ENCODE results near the gene MMP19. TPM values are rescaled to one million over a fixed set of nuclear protein-coding genes. Genes with fewer than 3 reads are reported as not detected.
"Not testable (repeated sequence)": the region's sequence is repeated elsewhere in the genome, so short reads cannot be mapped to it uniquely, and the experiment has no call there.

The MMP19 gene
- polyA plus RNA-seq (ENCODE audit: insufficient read length): 2.7 TPM

- no peak for DNase-seq (ENCODE audit: low read depth)
Observed at GRCh38 chr12:55842681-55843429, at the start of gene MMP19. Gene MMP19, minus strand, starts transcription at chr12:55842936. Its CDS starts 106 bp downstream, at chr12:55842830.

- DNase-seq (ENCODE audit: low read depth): no peak
Observed at GRCh38 chr12:55891310-55891709, 48.6 kb upstream of the MMP19 start.

- DNase-seq (ENCODE audit: low read depth): no peak
Observed at GRCh38 chr12:55885113-55885512, 42.4 kb upstream of the MMP19 start.

GRCh38 chr12:55877824-55878223 lies 35.1 kb upstream of the MMP19 start:
- DNase-seq (ENCODE audit: low read depth): no peak

- no peak for DNase-seq (ENCODE audit: low read depth)
Observed at GRCh38 chr12:55875704-55876467, 33.1 kb upstream of the MMP19 start.

GRCh38 chr12:55874443-55874842 lies 31.7 kb upstream of the MMP19 start:
- no peak for DNase-seq (ENCODE audit: low read depth)

GRCh38 chr12:55866454-55867004 lies 23.8 kb upstream of the MMP19 start:
- DNase-seq (ENCODE audit: low read depth): not testable (repeated sequence)

GRCh38 chr12:55865327-55865726 lies 22.6 kb upstream of the MMP19 start:
- DNase-seq (ENCODE audit: low read depth): no peak

GRCh38 chr12:55862931-55863330 lies 20.2 kb upstream of the MMP19 start:
- not testable (repeated sequence) for DNase-seq (ENCODE audit: low read depth)

GRCh38 chr12:55862286-55862685 lies 19.6 kb upstream of the MMP19 start:
- DNase-seq (ENCODE audit: low read depth): no peak

- no peak for DNase-seq (ENCODE audit: low read depth)
Observed at GRCh38 chr12:55861871-55862270, 19.1 kb upstream of the MMP19 start.

GRCh38 chr12:55861396-55861795 lies 18.7 kb upstream of the MMP19 start:
- DNase-seq (ENCODE audit: low read depth): no peak

- DNase-seq (ENCODE audit: low read depth): no peak
Observed at GRCh38 chr12:55852740-55853139, 10.0 kb upstream of the MMP19 start.

GRCh38 chr12:55850893-55851292 lies 8.2 kb upstream of the MMP19 start:
- no peak for DNase-seq (ENCODE audit: low read depth)

GRCh38 chr12:55850401-55850800 lies 7.7 kb upstream of the MMP19 start:
- DNase-seq (ENCODE audit: low read depth): no peak

GRCh38 chr12:55849616-55850343 lies 7.0 kb upstream of the MMP19 start:
- no peak for DNase-seq (ENCODE audit: low read depth)

- DNase-seq (ENCODE audit: low read depth): peak; percentile 93
Observed at GRCh38 chr12:55847603-55848291, 5.0 kb upstream of the MMP19 start.

GRCh38 chr12:55847033-55847432 lies 4.3 kb upstream of the MMP19 start:
- no peak for DNase-seq (ENCODE audit: low read depth)

GRCh38 chr12:55845785-55846496 lies 3.2 kb upstream of the MMP19 start:
- DNase-seq (ENCODE audit: low read depth): no peak

GRCh38 chr12:55845361-55845760 lies 2.6 kb upstream of the MMP19 start:
- no peak for DNase-seq (ENCODE audit: low read depth)

- DNase-seq (ENCODE audit: low read depth): no peak
Observed at GRCh38 chr12:55844961-55845360, 2.2 kb upstream of the MMP19 start.
